ENCODE measurements around the gene ICAM1. TPM values are rescaled to one million over a fixed set of nuclear protein-coding genes. Genes with fewer than 3 reads are reported as not detected.

The ICAM1 gene
- total RNA-seq, 4 donors from 2014 or later = 8.1 to 37.6 (median 19.7) TPM

DNA sequence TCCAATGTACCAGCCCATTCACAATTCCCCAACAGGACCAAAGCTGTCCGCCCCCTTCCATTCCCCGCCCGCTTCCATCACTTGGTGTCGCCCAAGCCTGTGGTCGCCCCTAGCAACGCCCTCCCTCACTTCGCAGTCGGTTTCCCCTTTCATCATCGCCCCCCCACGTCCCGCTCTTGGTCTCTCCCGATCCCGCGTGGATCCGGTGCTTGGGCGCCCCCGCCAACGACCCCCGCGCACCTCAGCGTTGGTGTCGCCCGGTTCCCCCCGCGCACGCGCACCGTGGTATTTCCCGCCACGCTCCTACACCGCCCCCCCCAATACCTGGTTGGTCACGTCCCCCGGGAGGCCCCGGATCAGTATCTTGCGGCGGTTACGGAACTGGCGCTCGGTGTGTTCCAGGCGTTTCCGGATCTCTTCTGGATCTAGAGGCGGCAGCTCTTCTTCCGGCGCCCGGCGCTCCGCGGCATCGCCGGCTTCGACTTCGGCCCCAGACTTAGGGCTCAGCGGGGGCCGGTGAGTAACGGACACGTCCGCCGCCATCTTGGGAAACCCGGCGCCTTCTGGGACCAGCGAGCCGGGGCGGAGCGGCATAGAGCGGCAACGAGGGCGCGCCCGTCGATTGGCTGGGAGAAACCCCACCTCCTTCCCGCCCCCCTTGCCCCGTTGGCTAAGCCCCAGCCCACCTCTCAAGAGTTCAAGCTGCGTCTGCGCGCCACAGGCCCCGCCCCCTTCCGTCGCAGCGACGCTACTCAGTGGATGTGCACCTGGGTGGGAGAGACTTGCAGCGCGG is 62.2 kb downstream of the ICAM1 start, which contains the start of gene RAVER1:
RAVER1 (minus strand) TSS at position 565 of the 793 bp plus-strand sequence; CDS start at position 543, 22 bp downstream.
- Histone ChIP-seq H3K9me3 (no peaks in the 10 kb centered on the region), H3K36me3 (peaks cover 18 to 25% of the 10 kb centered on the region in 2 donors), H3K27ac (peak within 1 kb of the TSS; percentile 58 to 86 (median 72)), H3K4me3 (replicated peaks in 1 of 3) (peak within 1 kb of the TSS; percentile 74 to 98 (median 75)), H3K4me1 (peaks cover 11 to 24% of the 10 kb centered on the region in 2 donors), H3K27me3 (no peaks in the 10 kb centered on the region)
- peak in 1 of 2 donors; percentile 65 for TF ChIP-seq POLR2A (IDR thresholded peaks at IDR 0.05)
- TF ChIP-seq, protein P1, sequence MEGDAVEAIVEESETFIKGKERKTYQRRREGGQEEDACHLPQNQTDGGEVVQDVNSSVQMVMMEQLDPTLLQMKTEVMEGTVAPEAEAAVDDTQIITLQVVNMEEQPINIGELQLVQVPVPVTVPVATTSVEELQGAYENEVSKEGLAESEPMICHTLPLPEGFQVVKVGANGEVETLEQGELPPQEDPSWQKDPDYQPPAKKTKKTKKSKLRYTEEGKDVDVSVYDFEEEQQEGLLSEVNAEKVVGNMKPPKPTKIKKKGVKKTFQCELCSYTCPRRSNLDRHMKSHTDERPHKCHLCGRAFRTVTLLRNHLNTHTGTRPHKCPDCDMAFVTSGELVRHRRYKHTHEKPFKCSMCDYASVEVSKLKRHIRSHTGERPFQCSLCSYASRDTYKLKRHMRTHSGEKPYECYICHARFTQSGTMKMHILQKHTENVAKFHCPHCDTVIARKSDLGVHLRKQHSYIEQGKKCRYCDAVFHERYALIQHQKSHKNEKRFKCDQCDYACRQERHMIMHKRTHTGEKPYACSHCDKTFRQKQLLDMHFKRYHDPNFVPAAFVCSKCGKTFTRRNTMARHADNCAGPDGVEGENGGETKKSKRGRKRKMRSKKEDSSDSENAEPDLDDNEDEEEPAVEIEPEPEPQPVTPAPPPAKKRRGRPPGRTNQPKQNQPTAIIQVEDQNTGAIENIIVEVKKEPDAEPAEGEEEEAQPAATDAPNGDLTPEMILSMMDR (IDR thresholded peaks at IDR 0.05) = no peak
- 0 to 2% methylated on average over 24 to 37 of the region's 82 CpGs for WGBS, 2 donors
- DNase-seq = peak; percentile 97 to 98
- intact Hi-C loops (cut with DNase I) = no loop called here

GRCh38 chr19:10333758-10334587 is 63.1 kb downstream of the ICAM1 start:
- 8 to 20% methylated on average over 18 to 20 of the region's 44 CpGs for WGBS, 2 donors
- DNase-seq = no peak
- Histone ChIP-seq H3K27me3 (no peaks in the 10 kb centered on the region), H3K4me3 (replicated peaks in 1 of 3) (peak overlapping the region; percentile 16 to 75 (median 17)), H3K27ac (peak overlapping the region; percentile 3 to 86 (median 18)), H3K9me3 (no peaks in the 10 kb centered on the region), H3K36me3 (peaks cover 10 to 17% of the 10 kb centered on the region in 2 donors), H3K4me1 (peaks cover 11 to 24% of the 10 kb centered on the region in 2 donors)
- TF ChIP-seq, protein P1 (IDR thresholded peaks at IDR 0.05) = no peak
- peak in 1 of 2 donors; percentile 42 for TF ChIP-seq POLR2A (IDR thresholded peaks at IDR 0.05)
- intact Hi-C loops (cut with DNase I) = no loop called here

- Histone ChIP-seq H3K4me3 (replicated peaks in 1 of 3) (peak overlapping the region; percentile 16 to 75 (median 17)), H3K27me3 (no peaks in the 10 kb centered on the region), H3K9me3 (no peaks in the 10 kb centered on the region), H3K4me1 (peaks cover 11 to 24% of the 10 kb centered on the region in 2 donors), H3K36me3 (peaks cover 2 to 9% of the 10 kb centered on the region in 2 donors), H3K27ac (peak overlapping the region; percentile 3 to 62 (median 18))
- TF ChIP-seq POLR2A (IDR thresholded peaks at IDR 0.05) = peak in 1 of 2 donors; percentile 74
- TF ChIP-seq, protein P1 (IDR thresholded peaks at IDR 0.05) = peak in 1 of 6 experiments; percentile 8
- intact Hi-C loops (cut with DNase I) = loop anchor here (5.0 kb wide), 1 partner anchor 43 kb away; no protein-coding TSS in a partner anchor
- WGBS, 2 donors = 11 to 17% methylated on average over 9 to 36 of the region's 59 CpGs
- DNase-seq = peak; percentile 97 to 98
Observed at GRCh38 chr19:10334588-10335351, 63.9 kb downstream of the ICAM1 start.

DNA sequence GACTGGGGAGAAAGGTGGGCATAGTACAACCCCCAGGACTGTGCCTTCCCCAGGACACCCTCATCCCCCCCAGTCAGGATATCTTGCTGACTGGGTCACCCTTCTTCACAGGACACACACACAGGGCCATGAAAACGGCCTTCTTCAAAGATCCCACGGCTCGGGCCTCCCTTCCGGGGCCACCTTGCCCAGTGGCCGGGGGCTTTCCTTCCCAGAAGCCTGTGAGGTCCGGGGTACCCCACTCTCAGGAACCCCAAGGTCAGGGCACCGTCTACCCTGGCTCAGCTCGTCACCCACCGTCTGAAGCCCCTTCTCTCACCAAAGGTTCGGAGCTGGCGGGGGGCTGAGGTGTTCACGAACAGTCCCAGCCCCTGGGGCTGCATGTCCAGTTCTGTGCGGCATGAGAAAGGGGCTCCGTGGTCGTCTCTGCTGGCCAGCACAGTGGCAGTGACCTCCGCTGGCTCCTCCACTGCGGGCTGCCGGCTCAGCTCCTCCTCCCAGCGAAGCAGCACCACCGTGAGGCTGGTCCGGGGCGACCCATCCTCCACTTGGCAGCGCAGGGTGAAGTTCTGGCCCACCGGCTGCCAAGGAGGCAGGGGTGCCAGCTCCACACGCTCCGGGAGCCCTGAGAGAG is 64.5 kb downstream of the ICAM1 start:
- WGBS, 2 donors = 46 to 64% methylated on average over 5 to 9 of the region's 26 CpGs
- peak overlapping the region in 1 of 3 donors; percentile 75 for H3K4me3 ChIP-seq (replicated peaks in 1 of 3)
- H3K4me1 ChIP-seq = peaks cover 11 to 24% of the 10 kb centered on the region in 2 donors
- TF ChIP-seq, protein P1 (IDR thresholded peaks at IDR 0.05) = no peak
- H3K27me3 ChIP-seq = no peaks in the 10 kb centered on the region
- H3K36me3 ChIP-seq = peaks cover 0 to 2% of the 10 kb centered on the region in 2 donors
- intact Hi-C loops (cut with DNase I) = loop anchor here (5.0 kb wide), 1 partner anchor 42 kb away; no protein-coding TSS in a partner anchor
- no peaks in the 10 kb centered on the region for H3K9me3 ChIP-seq
- peak; percentile 37 to 41 for DNase-seq
- no peak overlapping the region for H3K27ac ChIP-seq

All from thyroid gland (tissue), 4 donors.